ENCODE measurements around the gene SEC14L1.

Gene SEC14L1

GRCh38 chr17:77257596-77258458 is 117.1 kb downstream of the SEC14L1 start:
- DNase-seq (ENCODE audit: low read depth, low spot score) = no peak

- DNase-seq (ENCODE audit: low read depth, low spot score) = no peak
Measured at GRCh38 chr17:77258638-77259037, 117.9 kb downstream of the SEC14L1 start.

GRCh38 chr17:77264617-77265230 is 124.0 kb downstream of the SEC14L1 start:
- DNase-seq (ENCODE audit: low read depth, low spot score) = no peak

DNA sequence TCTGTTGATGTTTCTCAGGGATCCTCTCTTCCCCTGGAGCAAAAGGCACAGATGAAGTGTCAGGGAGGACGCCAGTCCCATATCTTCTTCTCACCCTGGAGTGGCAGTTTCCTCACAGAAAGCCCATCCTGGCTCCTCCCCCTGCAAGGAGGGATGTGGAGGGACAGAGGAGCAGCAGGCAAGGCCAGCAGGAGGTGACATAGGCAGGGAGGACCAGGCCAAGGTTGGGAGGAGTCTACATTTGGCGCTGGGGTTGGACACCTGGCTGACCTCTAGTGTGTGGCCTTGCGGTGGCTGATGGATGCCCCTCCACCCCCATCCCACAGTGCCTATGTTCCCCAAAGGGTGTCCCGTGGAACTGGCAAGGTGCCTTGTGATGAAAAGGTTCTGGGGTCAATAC is 125.4 kb downstream of the SEC14L1 start:
- no peak for DNase-seq (ENCODE audit: low read depth, low spot score)

Data from ELF-1 (cell line).